Measurements from ENCODE around the gene BMP2.
A peak's percentile ranks its signal among the peaks of the same experiment; 100 is the strongest.

Gene BMP2

GRCh38 chr20:6819599-6819998 is 52.1 kb downstream of the BMP2 start:
- no peak for TF ChIP-seq CTCF (IDR thresholded peaks at IDR 0.05; ENCODE audit: borderline replicate concordance, control extremely low read depth, extremely low read depth, insufficient read depth, missing control alignments)
- DNase-seq (ENCODE audit: low spot score), result no peak
- in situ Hi-C loops (cut with MboI; ENCODE audit: low sequenced_read_pairs, unreplicated experiment), result no loop called here

GRCh38 chr20:6824401-6824800 is 56.9 kb downstream of the BMP2 start:
- in situ Hi-C loops (cut with MboI; ENCODE audit: low sequenced_read_pairs, unreplicated experiment), result no loop called here
- DNase-seq (ENCODE audit: low spot score), result no peak
- no peak for TF ChIP-seq CTCF (IDR thresholded peaks at IDR 0.05; ENCODE audit: borderline replicate concordance, control extremely low read depth, extremely low read depth, insufficient read depth, missing control alignments)

GRCh38 chr20:6827472-6827871 is 60.0 kb downstream of the BMP2 start:
- no peak for TF ChIP-seq CTCF (IDR thresholded peaks at IDR 0.05; ENCODE audit: borderline replicate concordance, control extremely low read depth, extremely low read depth, insufficient read depth, missing control alignments)
- in situ Hi-C loops (cut with MboI; ENCODE audit: low sequenced_read_pairs, unreplicated experiment), result loop anchor here (25.0 kb wide), 1 partner anchor 1035 kb away; no protein-coding TSS in a partner anchor

GRCh38 chr20:6828794-6829423 is 61.4 kb downstream of the BMP2 start:
- in situ Hi-C loops (cut with MboI; ENCODE audit: low sequenced_read_pairs, unreplicated experiment), result loop anchor here (25.0 kb wide), 1 partner anchor 1033 kb away; no protein-coding TSS in a partner anchor
- peak; percentile 35 for DNase-seq (ENCODE audit: low spot score)
- TF ChIP-seq CTCF (IDR thresholded peaks at IDR 0.05; ENCODE audit: borderline replicate concordance, control extremely low read depth, extremely low read depth, insufficient read depth, missing control alignments), result peak; percentile 65

More at GRCh38 chr20:6827472-6827871, 60.0 kb downstream of the BMP2 start:
- no peak for DNase-seq (ENCODE audit: low spot score)

- in situ Hi-C loops (cut with MboI; ENCODE audit: low sequenced_read_pairs, unreplicated experiment), result loop anchor here (25.0 kb wide), 1 partner anchor 1033 kb away; no protein-coding TSS in a partner anchor
- no peak for DNase-seq (ENCODE audit: low spot score)
- no peak for TF ChIP-seq CTCF (IDR thresholded peaks at IDR 0.05; ENCODE audit: borderline replicate concordance, control extremely low read depth, extremely low read depth, insufficient read depth, missing control alignments)
Observed at GRCh38 chr20:6829510-6830116, 62.1 kb downstream of the BMP2 start.

All from GM13976 (cell line).